ENCODE measurements around the gene CASP10.

GRCh38 chr2:201180010-201180409, 2.9 kb upstream of the CASP10 start:
- TF ChIP-seq EZH2 (IDR thresholded peaks at IDR 0.05; ENCODE audit: borderline replicate concordance, insufficient read depth, low read depth, low read length, poor library complexity, severe bottlenecking) (no peak), CTCF (IDR thresholded peaks at IDR 0.05) (no peak)
